ENCODE results near the gene PACS1. TPM values are rescaled to one million over a fixed set of nuclear protein-coding genes. Genes with fewer than 3 reads are reported as not detected.

The PACS1 gene
- total RNA-seq, 1 donor from 2014 or later: 24.9 TPM

- DNase-seq (ENCODE audit: low read depth): no peak
- no peak for TF ChIP-seq CTCF (conservative IDR thresholded peaks at IDR 0.05; ENCODE audit: low read depth, low read length)
- peak overlapping the region; percentile 24 for H3K4me3 ChIP-seq (ENCODE audit: low read depth, low read length)
Observed at GRCh38 chr11:66100272-66101065, 30.4 kb downstream of the PACS1 start.

- peak overlapping the region; percentile 24 for H3K4me3 ChIP-seq (ENCODE audit: low read depth, low read length)
- no peak for TF ChIP-seq CTCF (conservative IDR thresholded peaks at IDR 0.05; ENCODE audit: low read depth, low read length)
- no peak for DNase-seq (ENCODE audit: low read depth)
Observed at GRCh38 chr11:66101066-66101464, 31.0 kb downstream of the PACS1 start.

GRCh38 chr11:66104057-66104638 lies 34.1 kb downstream of the PACS1 start:
- H3K4me3 ChIP-seq (ENCODE audit: low read depth, low read length): no peak overlapping the region
- no peak for DNase-seq (ENCODE audit: low read depth)
- no peak for TF ChIP-seq CTCF (conservative IDR thresholded peaks at IDR 0.05; ENCODE audit: low read depth, low read length)

GRCh38 chr11:66106786-66107599 lies 36.9 kb downstream of the PACS1 start:
- DNase-seq (ENCODE audit: low read depth): no peak
- TF ChIP-seq CTCF (conservative IDR thresholded peaks at IDR 0.05; ENCODE audit: low read depth, low read length): no peak
- no peak overlapping the region for H3K4me3 ChIP-seq (ENCODE audit: low read depth, low read length)

- no peak for DNase-seq (ENCODE audit: low read depth)
- TF ChIP-seq CTCF (conservative IDR thresholded peaks at IDR 0.05; ENCODE audit: low read depth, low read length): no peak
- H3K4me3 ChIP-seq (ENCODE audit: low read depth, low read length): no peak overlapping the region
Observed at GRCh38 chr11:66107600-66108510, 37.8 kb downstream of the PACS1 start.

DNA sequence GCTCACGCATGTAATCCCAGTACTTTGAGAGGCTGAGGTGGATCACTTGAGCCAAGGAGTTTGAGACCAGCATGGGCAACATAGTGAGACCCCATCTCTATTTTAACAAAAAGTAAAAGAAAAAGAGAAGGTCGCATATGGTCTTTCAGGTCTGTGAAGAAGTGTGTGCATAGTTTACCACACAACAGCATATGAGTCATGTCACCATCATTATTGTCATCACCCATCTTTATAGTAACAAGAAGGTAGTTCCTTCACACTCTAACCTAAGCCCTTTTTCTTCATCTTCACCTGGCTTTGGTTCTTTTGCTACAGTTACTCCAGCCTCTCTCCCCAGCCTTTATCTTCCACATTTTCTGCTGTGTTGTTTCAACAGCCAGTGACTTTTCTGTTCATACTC lies 39.2 kb downstream of the PACS1 start:
- H3K4me3 ChIP-seq (ENCODE audit: low read depth, low read length): no peak overlapping the region
- no peak for DNase-seq (ENCODE audit: low read depth)
- no peak for TF ChIP-seq CTCF (conservative IDR thresholded peaks at IDR 0.05; ENCODE audit: low read depth, low read length)

Measured in epithelial cell of proximal tubule (primary cell).